HepG2 (cell line): ENCODE results near the gene MSGN1. TPM values are rescaled to one million over a fixed set of nuclear protein-coding genes. Genes with fewer than 3 reads are reported as not detected.

Experiments used
- ATAC-seq: fragments of 200-7000 bp; cut with Tn5 transposase; 3 replicates; pipeline ENCODE4 v1.9.1; 2020; ENCODE audit warnings: mild to moderate bottlenecking, moderate library complexity
- BruUV-seq: library from RNA; stranded (reverse); fragments of 400-500 nt; replicated peaks from 2 replicates; lab custom pipeline; 2021; lab: Mats Ljungman, UMichigan
- CTCF ChIA-PET: fragments of 300-600 bp; formaldehyde crosslinking; extraction: SDS; loops from one replicate; lab custom pipeline; 2021; ENCODE audit warnings: low total read pairs, inconsistent platforms, low intra/inter-chr PET ratio; lab: Yijun Ruan, JAX
- POLR2A ChIA-PET: fragments of 350-600 bp; sonication (Branson Sonifier 250); formaldehyde crosslinking; loops from one replicate; lab custom pipeline; 2020; ENCODE audit warnings: antibody characterized with exemption, inconsistent platforms; lab: Yijun Ruan, JAX
- DNase-seq: peaks from one replicate; pipeline ENCODE4 v3.0.0-alpha.2; 2015; ENCODE audit warnings: low spot score
- FAIRE-seq: peaks from 3 replicates; lab custom pipeline; 2011; peaks lifted over from hg19 to GRCh38; lab: Jason Lieb, UNC
- H2AFZ ChIP-seq: one replicate; pipeline ENCODE4 v1.6.1; 2011; ENCODE audit warnings: low read length, inconsistent platforms
- H3K27ac ChIP-seq: fragments of 300-600 bp; 3 replicates; pipeline ENCODE4 v1.8.0; 2011; ENCODE audit warnings: mixed run types, mild to moderate bottlenecking, mixed read lengths, low read length, inconsistent platforms; ENCODE audit not compliant: insufficient read depth; ENCODE audit errors: extremely low read length
- H3K27me3 ChIP-seq, 2 experiments: fragments of 200-600 bp in 1 of 2; 2 replicates in 1 of 2; 3 replicates in 1 of 2; pipeline versions ENCODE4 v1.6.0 to v1.8.0; 2011; ENCODE audit warnings: low read length in 2 of 2, mild to moderate bottlenecking in 2 of 2, moderate library complexity in 2 of 2, inconsistent platforms in 1 of 2; ENCODE audit not compliant: insufficient read depth in 2 of 2, control insufficient read depth in 1 of 2
- H3K36me3 ChIP-seq, 2 experiments: fragments of 200-600 bp in 1 of 2; replicated peaks in 1 of 2; 2 replicates in 1 of 2; 3 replicates in 1 of 2; pipeline versions ENCODE4 v1.5.1 to v1.8.0; 2011; ENCODE audit warnings: low read length in 2 of 2, inconsistent platforms in 1 of 2; ENCODE audit not compliant: insufficient read depth in 2 of 2, control insufficient read depth in 1 of 2
- H3K4me1 ChIP-seq: 2 replicates; pipeline ENCODE4 v1.5.1; 2012; ENCODE audit warnings: low read length, inconsistent platforms; ENCODE audit not compliant: insufficient read depth
- H3K4me2 ChIP-seq: 2 replicates; pipeline ENCODE4 v1.6.0; 2011; ENCODE audit warnings: low read depth, low read length, inconsistent platforms
- H3K4me3 ChIP-seq, 3 experiments: fragments of 200-600 bp in 1 of 3; sonication (generic), shearing (Covaris generic) in 1 of 3; replicated peaks in 1 of 3; 2 replicates each; pipeline ENCODE4 v1.5.1; 2011 to 2016; ENCODE audit warnings: low read length in 3 of 3, inconsistent platforms in 2 of 3, low read depth in 2 of 3, mild to moderate bottlenecking in 2 of 3, control low read depth in 1 of 3, mixed read lengths in 1 of 3; ENCODE audit not compliant: insufficient read depth in 1 of 3
- H3K79me2 ChIP-seq: one replicate; pipeline ENCODE4 v1.6.1; 2011; ENCODE audit warnings: low read length, inconsistent platforms; ENCODE audit not compliant: insufficient read depth
- H3K9ac ChIP-seq: 2 replicates; pipeline ENCODE4 v1.6.0; 2011; ENCODE audit warnings: mild to moderate bottlenecking, low read depth, low read length, inconsistent platforms; ENCODE audit not compliant: insufficient read depth
- H3K9me3 ChIP-seq: 2 replicates; pipeline ENCODE4 v1.5.1; 2012; ENCODE audit warnings: mild to moderate bottlenecking, low read length
- H4K20me1 ChIP-seq: 2 replicates; pipeline ENCODE4 v1.6.0; 2011; ENCODE audit warnings: inconsistent platforms, mild to moderate bottlenecking, low read length, moderate library complexity; ENCODE audit not compliant: insufficient read depth
- CBX2 ChIP-seq, 2 experiments: fragments of 200-600 bp in 1 of 2; sonication (generic); formaldehyde crosslinking in 1 of 2; IDR thresholded peaks; 2 replicates each; pipeline versions ENCODE4 v1.7.0 to v1.8.1; 2018 to 2022; ENCODE audit warnings: low read depth in 2 of 2, low read length in 1 of 2, mild to moderate bottlenecking in 1 of 2, missing genetic modification reagents in 1 of 2
- CEBPB ChIP-seq: IDR thresholded peaks from 2 replicates; pipeline ENCODE4 v1.6.1; 2011; ENCODE audit warnings: low read depth, low read length, improper control_type of control experiment, borderline replicate concordance
- GATA4 ChIP-seq: sonication (generic); IDR thresholded peaks from 2 replicates; pipeline ENCODE4 v1.6.1; 2016; ENCODE audit warnings: antibody characterized with exemption, low read depth, borderline replicate concordance
- MATR3 ChIP-seq: sonication (generic); formaldehyde crosslinking; IDR thresholded peaks from 2 replicates; pipeline ENCODE4 v1.4.0; 2020; ENCODE audit warnings: missing genetic modification reagents
- PHF8 ChIP-seq: sonication (generic); formaldehyde crosslinking; IDR thresholded peaks from 2 replicates; pipeline ENCODE4 v1.5.0; 2020; ENCODE audit warnings: missing genetic modification reagents
- TBP ChIP-seq: sonication (generic); formaldehyde crosslinking; IDR thresholded peaks from 2 replicates; pipeline ENCODE4 v1.5.0; 2020; ENCODE audit warnings: missing genetic modification reagents
- TMF1 ChIP-seq: sonication (generic); formaldehyde crosslinking; IDR thresholded peaks from 2 replicates; pipeline ENCODE4 v1.8.1; 2022; ENCODE audit warnings: low read depth, missing genetic modification reagents
- ZNF275 ChIP-seq: sonication (generic); formaldehyde crosslinking; IDR thresholded peaks from 2 replicates; pipeline ENCODE4 v1.8.0; 2022; ENCODE audit warnings: missing genetic modification reagents, mild to moderate bottlenecking, inconsistent platforms, borderline replicate concordance
- ZNF30 ChIP-seq: sonication (generic); formaldehyde crosslinking; IDR thresholded peaks from 2 replicates; pipeline ENCODE4 v1.5.0; 2020; ENCODE audit warnings: mild to moderate bottlenecking, missing genetic modification reagents
- ZNF569 ChIP-seq: sonication (generic); formaldehyde crosslinking; IDR thresholded peaks from 2 replicates; pipeline ENCODE4 v1.5.0; 2020; ENCODE audit warnings: mild to moderate bottlenecking, missing genetic modification reagents, moderate library complexity, borderline replicate concordance
- ZNF576 ChIP-seq: sonication (generic); formaldehyde crosslinking; IDR thresholded peaks from 2 replicates; pipeline ENCODE4 v1.4.0; 2020; ENCODE audit warnings: mild to moderate bottlenecking, missing genetic modification reagents
- WGBS: methylation state at CpG from one replicate; pipeline ENCODE4 v1.1.6; 2017; ENCODE audit warnings: low lambda C conversion rate; 5-methylcytosine and 5-hydroxymethylcytosine counted together
- in situ Hi-C: cut with HindIII; loops from 2 replicates; pipeline ENCODE4 v1.10.0; 2017; ENCODE audit warnings: low pct_unique_long_range_greater_than_20kb; ENCODE audit not compliant: extremely low pct_ligation_motif_present
- intact Hi-C: fragments of 100-400 bp; cut with micrococcal nuclease; formaldehyde crosslinking; loops from one replicate; pipeline ENCODE4 v1.10.0; 2022; ENCODE audit not compliant: unreplicated experiment
- polyA plus RNA-seq, 8 experiments: library from polyadenylated mRNA; depleted of rRNA in 3 of 8; stranded (reverse) in 7 of 8; unstranded in 1 of 8; fragments of >200 nt; fragmentation: Illumina TruSeq in 4 of 8; extraction: Trizol in 4 of 8; gene quantifications; 2 replicates each; pipeline versions ENCODE4 v1.2.1 to v1.2.3, GENCODE V29; 2011 to 2016; ENCODE audit warnings: low read depth in 4 of 8, missing spikeins in 1 of 8, mixed read lengths in 1 of 8; ENCODE audit not compliant: insufficient read depth in 1 of 8
- total RNA-seq, 5 experiments: library from RNA; depleted of rRNA; stranded (reverse); fragments of >200 nt; fragmentation: Illumina TruSeq; extraction: Trizol; gene quantifications; 2 replicates each; pipeline ENCODE4 v1.2.3, GENCODE V29; 2016; ENCODE audit warnings: low read depth in 1 of 5

The MSGN1 gene
- total and polyA plus RNA-seq, 2 of the 13 experiments (the other 11 are each of a cell fraction or from before 2014, with no cell fraction given), result not detected

GRCh38 chr2:17795309-17795708, 21.0 kb upstream of the MSGN1 start:
- Histone ChIP-seq H3K36me3 (no peaks in the 10 kb centered on the region), H3K27me3 (peaks cover 2 to 6% of the 10 kb centered on the region in 2 experiments; a peak in 4 of 5 replicates), H3K4me1 (peaks cover 11% of the 10 kb centered on the region), H3K79me2 (no peaks in the 10 kb centered on the region), H3K4me2 (no peak overlapping the region), H3K4me3 (no peak overlapping the region), H3K9me3 (no peaks in the 10 kb centered on the region), H3K9ac (no peak overlapping the region), H4K20me1 (no peaks in the 10 kb centered on the region), H2AFZ (no peak overlapping the region), H3K27ac (no peak overlapping the region)
- DNase-seq, result no peak
- FAIRE-seq, result no peak
- no peak for ATAC-seq
- CTCF ChIA-PET, result no interaction called here
- in situ Hi-C loops (no loop called here), intact Hi-C loops (no loop called here)
- POLR2A ChIA-PET, result no interaction called here
- no TSS peak for BruUV-seq
- TF ChIP-seq TBP (CRISPR knock-in tag) (no peak), ZNF576 (CRISPR knock-in tag) (no peak), PHF8 (no peak), CEBPB (peak; percentile 73), ZNF30 (CRISPR knock-in tag) (no peak)
- WGBS, result 32% methylated on average over 5 of the region's 5 CpGs

- H3K27ac ChIP-seq, result no peak overlapping the region
- ChIA-PET POLR2A (no interaction called here), CTCF (no interaction called here)
- no TSS peak for BruUV-seq
- peaks cover 0 to 3% of the 10 kb centered on the region in 2 experiments; a peak in 3 of 5 replicates for H3K27me3 ChIP-seq
- TF ChIP-seq GATA4 (no peak), MATR3 (no peak), CBX2 (IDR thresholded peaks at IDR 0.05; ENCODE audit: low read depth, low read length) (no peak), CBX2 (CRISPR knock-in tag; IDR thresholded peaks at IDR 0.05; ENCODE audit: low read depth) (no peak), TMF1 (CRISPR knock-in tag) (no peak), ZNF275 (no peak), ZNF569 (CRISPR knock-in tag) (no peak)
- no peak overlapping the region for H3K9ac ChIP-seq
- no peak for FAIRE-seq
- WGBS, result 66% methylated on average over 4 of the region's 4 CpGs
- intact Hi-C loops, result no loop called here
- in situ Hi-C loops, result no loop called here
- no peak for DNase-seq
- no peak overlapping the region for H2AFZ ChIP-seq
- H3K79me2 ChIP-seq, result no peaks in the 10 kb centered on the region
- H3K36me3 ChIP-seq, result no peaks in the 10 kb centered on the region
- H3K4me3 ChIP-seq, result no peak overlapping the region
- no peak overlapping the region for H3K4me2 ChIP-seq
- no peaks in the 10 kb centered on the region for H4K20me1 ChIP-seq
- peaks cover 24% of the 10 kb centered on the region for H3K4me1 ChIP-seq
- ATAC-seq, result no peak
- no peaks in the 10 kb centered on the region for H3K9me3 ChIP-seq
These were observed 17.9 kb upstream of the MSGN1 start for GRCh38 chr2:17798338-17798737.
